Progenitor cell of endocrine pancreas (in vitro differentiated cells): ENCODE data around the gene TTC28. TPM values are rescaled to one million over a fixed set of nuclear protein-coding genes. Genes with fewer than 3 reads are reported as not detected.
"Not testable (repeated sequence)": the region's sequence is repeated elsewhere in the genome, so short reads cannot be mapped to it uniquely, and the experiment has no call there.

Experiments used
- DNase-seq: peaks from one replicate; pipeline ENCODE4 v3.0.0; 2021; ENCODE audit warnings: low spot score; ENCODE audit not compliant: unreplicated experiment
- H3K27ac Mint-ChIP-seq: 2 replicates; pipeline ENCODE4 v1.8.0; 2021; ENCODE audit warnings: mild to moderate bottlenecking, moderate library complexity, mixed read lengths
- H3K27me3 Mint-ChIP-seq: 2 replicates; pipeline ENCODE4 v1.8.0; 2021; ENCODE audit warnings: mixed read lengths
- H3K36me3 Mint-ChIP-seq: 2 replicates; pipeline ENCODE4 v1.8.0; 2022; ENCODE audit warnings: mixed read lengths; ENCODE audit not compliant: insufficient read depth
- H3K4me1 Mint-ChIP-seq: 2 replicates; pipeline ENCODE4 v1.8.0; 2021; ENCODE audit warnings: low read depth, mixed read lengths
- H3K4me3 Mint-ChIP-seq: 2 replicates; pipeline ENCODE4 v1.8.0; 2021; ENCODE audit warnings: low read depth, mild to moderate bottlenecking, moderate library complexity, mixed read lengths
- H3K9me3 Mint-ChIP-seq: 2 replicates; pipeline ENCODE4 v1.8.0; 2021; ENCODE audit warnings: low read depth, mixed read lengths
- CTCF ChIP-seq: fragments of 200-600 bp; sonication (generic); IDR thresholded peaks from one replicate; pipeline ENCODE4 v1.5.0; 2021; ENCODE audit warnings: antibody characterized with exemption, mild to moderate bottlenecking; ENCODE audit not compliant: unreplicated experiment
- total RNA-seq: library from RNA; stranded (reverse); gene quantifications from 2 replicates; pipeline ENCODE4 v1.2.1, GENCODE V29; 2021

The TTC28 gene
- total RNA-seq, 1 donor from 2014 or later, result 35.2 TPM

GRCh38 chr22:28203286-28203685 is 476.4 kb downstream of the TTC28 start:
- no peak overlapping the region for H3K4me3 Mint-ChIP-seq
- H3K9me3 Mint-ChIP-seq, result no peaks in the 10 kb centered on the region
- H3K36me3 Mint-ChIP-seq, result no peaks in the 10 kb centered on the region
- H3K27me3 Mint-ChIP-seq, result no peaks in the 10 kb centered on the region
- no peak for DNase-seq
- H3K4me1 Mint-ChIP-seq, result no peaks in the 10 kb centered on the region
- H3K27ac Mint-ChIP-seq, result no peak overlapping the region
- no peak for TF ChIP-seq CTCF

GRCh38 chr22:28198692-28199091 is 480.9 kb downstream of the TTC28 start:
- Mint-ChIP-seq H3K9me3 (peaks cover 8% of the 10 kb centered on the region), H3K4me1 (no peaks in the 10 kb centered on the region), H3K27me3 (no peaks in the 10 kb centered on the region), H3K36me3 (peaks cover 5% of the 10 kb centered on the region), H3K27ac (no peak overlapping the region), H3K4me3 (no peak overlapping the region)
- TF ChIP-seq CTCF, result no peak
- no peak for DNase-seq

GRCh38 chr22:28191571-28191970 is 488.1 kb downstream of the TTC28 start:
- not testable (repeated sequence) for H3K36me3 Mint-ChIP-seq, H3K4me3 Mint-ChIP-seq, H3K4me1 Mint-ChIP-seq, DNase-seq, H3K27ac Mint-ChIP-seq, H3K27me3 Mint-ChIP-seq
- peaks cover 24% of the 10 kb centered on the region for H3K9me3 Mint-ChIP-seq

GRCh38 chr22:28188178-28188879 is 491.3 kb downstream of the TTC28 start:
- Mint-ChIP-seq H3K27ac (no peak overlapping the region), H3K4me1 (peaks cover 2% of the 10 kb centered on the region), H3K27me3 (no peaks in the 10 kb centered on the region), H3K4me3 (no peak overlapping the region), H3K9me3 (peaks cover 12% of the 10 kb centered on the region), H3K36me3 (peaks cover 1% of the 10 kb centered on the region)
- no peak for TF ChIP-seq CTCF
- no peak for DNase-seq

GRCh38 chr22:28187612-28188011 is 492.0 kb downstream of the TTC28 start:
- Mint-ChIP-seq H3K4me1 (peaks cover 2% of the 10 kb centered on the region), H3K4me3 (no peak overlapping the region), H3K27ac (no peak overlapping the region), H3K27me3 (no peaks in the 10 kb centered on the region), H3K9me3 (peaks cover 8% of the 10 kb centered on the region), H3K36me3 (peaks cover 1% of the 10 kb centered on the region)
- DNase-seq, result no peak
- no peak for TF ChIP-seq CTCF

- Mint-ChIP-seq H3K27ac (no peak overlapping the region), H3K27me3 (no peaks in the 10 kb centered on the region), H3K4me3 (no peak overlapping the region), H3K4me1 (peaks cover 2% of the 10 kb centered on the region), H3K9me3 (peaks cover 3% of the 10 kb centered on the region), H3K36me3 (peaks cover 1% of the 10 kb centered on the region)
- no peak for DNase-seq
- no peak for TF ChIP-seq CTCF
Observed at GRCh38 chr22:28186641-28187040, 493.0 kb downstream of the TTC28 start.
